Lower lobe of right lung (tissue), 2 donors: Measurements from ENCODE around the gene SERPINI1. TPM values are rescaled to one million over a fixed set of nuclear protein-coding genes. Genes with fewer than 3 reads are reported as not detected.

ENCODE experiments used
- ATAC-seq, 2 donors: fragments of 200-7000 bp; cut with Tn5 transposase; one replicate each; pipeline ENCODE4 v1.9.1; 2020 to 2022; ENCODE audit warnings: mild to moderate bottlenecking in 2 of 2, moderate library complexity in 2 of 2
- DNase-seq: peaks from one replicate; pipeline ENCODE4 v3.0.0-alpha.2; 2020
- H3K27ac ChIP-seq: fragments of 200-600 bp; one replicate; pipeline ENCODE4 v1.8.0; 2022
- H3K27me3 ChIP-seq: fragments of 200-600 bp; one replicate; pipeline ENCODE4 v1.8.0; 2022; ENCODE audit warnings: low read depth
- H3K36me3 ChIP-seq: fragments of 200-600 bp; one replicate; pipeline ENCODE4 v1.8.0; 2022; ENCODE audit warnings: mild to moderate bottlenecking
- H3K4me1 ChIP-seq: fragments of 200-600 bp; one replicate; pipeline ENCODE4 v1.8.0; 2022
- H3K4me3 ChIP-seq: fragments of 200-600 bp; one replicate; pipeline ENCODE4 v1.8.0; 2022; ENCODE audit warnings: mild to moderate bottlenecking
- H3K9me3 ChIP-seq: fragments of 200-600 bp; one replicate; pipeline ENCODE4 v1.8.0; 2022
- intact Hi-C: fragments of 100-400 bp; cut with DNase I; formaldehyde crosslinking; loops from one replicate; pipeline ENCODE4 v1.11.0; 2022
- total RNA-seq: library from RNA; stranded (reverse); fragmentation: NEBNext Ultra II Directional; extraction: Animal tissue kit (Norgen Biotek cat#: 25700); gene quantifications from one replicate; pipeline ENCODE4 v1.2.1, GENCODE V29; 2021
- TF ChIP-seq, protein P1 (sequence below): fragments of 200-600 bp; IDR thresholded peaks from one replicate; pipeline ENCODE4 v1.8.0; 2022; ENCODE audit warnings: antibody characterized with exemption, mild to moderate bottlenecking
- donor health status: DM: no; HTN: yes; CAD: no; lungs with severe emphysema.

SERPINI1 gene
- total RNA-seq, 1 donor from 2014 or later, result 6.7 TPM

DNA sequence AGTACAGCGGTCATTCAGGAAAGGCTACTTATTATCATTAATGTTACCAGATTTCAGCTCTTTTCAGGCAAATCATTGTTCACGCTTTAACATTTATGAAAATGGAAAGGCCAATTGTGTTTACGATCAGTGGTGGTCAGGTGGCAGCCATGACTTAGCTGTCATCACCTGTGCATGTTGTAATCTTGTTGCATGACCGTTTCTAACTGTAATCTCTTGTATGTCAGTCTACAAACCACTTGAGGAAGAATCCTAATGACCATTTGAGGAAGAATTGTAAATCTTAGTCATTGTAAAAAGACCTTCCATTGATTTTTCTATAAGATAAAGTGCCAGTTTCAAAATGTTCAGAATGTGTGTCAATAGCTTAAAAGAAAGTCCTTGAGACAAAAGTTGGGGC lies 100.4 kb downstream of the SERPINI1 start:
- ATAC-seq, result no peak

DNA sequence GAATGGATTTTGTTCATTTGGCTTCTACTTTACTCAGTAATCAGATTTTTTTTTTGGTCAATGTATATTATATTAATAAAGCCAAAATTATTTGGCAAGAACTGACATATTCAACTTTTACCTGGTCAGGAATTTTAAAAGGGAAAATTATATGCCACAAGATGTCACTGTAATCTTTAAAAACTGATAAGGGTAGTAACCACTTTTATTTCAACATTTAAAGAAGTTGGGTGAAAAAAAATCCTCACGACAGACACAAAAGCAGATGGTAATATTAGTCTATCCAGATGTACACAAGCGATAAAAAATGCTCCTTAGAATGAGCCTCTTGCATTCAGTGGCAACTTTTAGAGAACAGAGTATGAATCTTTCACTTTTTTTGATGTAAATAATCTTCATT lies 101.9 kb downstream of the SERPINI1 start:
- Histone ChIP-seq H3K4me1 (no peaks in the 10 kb centered on the region), H3K4me3 (no peak overlapping the region), H3K9me3 (no peaks in the 10 kb centered on the region), H3K36me3 (no peaks in the 10 kb centered on the region), H3K27me3 (no peaks in the 10 kb centered on the region), H3K27ac (no peak overlapping the region)
- TF ChIP-seq, protein P1, sequence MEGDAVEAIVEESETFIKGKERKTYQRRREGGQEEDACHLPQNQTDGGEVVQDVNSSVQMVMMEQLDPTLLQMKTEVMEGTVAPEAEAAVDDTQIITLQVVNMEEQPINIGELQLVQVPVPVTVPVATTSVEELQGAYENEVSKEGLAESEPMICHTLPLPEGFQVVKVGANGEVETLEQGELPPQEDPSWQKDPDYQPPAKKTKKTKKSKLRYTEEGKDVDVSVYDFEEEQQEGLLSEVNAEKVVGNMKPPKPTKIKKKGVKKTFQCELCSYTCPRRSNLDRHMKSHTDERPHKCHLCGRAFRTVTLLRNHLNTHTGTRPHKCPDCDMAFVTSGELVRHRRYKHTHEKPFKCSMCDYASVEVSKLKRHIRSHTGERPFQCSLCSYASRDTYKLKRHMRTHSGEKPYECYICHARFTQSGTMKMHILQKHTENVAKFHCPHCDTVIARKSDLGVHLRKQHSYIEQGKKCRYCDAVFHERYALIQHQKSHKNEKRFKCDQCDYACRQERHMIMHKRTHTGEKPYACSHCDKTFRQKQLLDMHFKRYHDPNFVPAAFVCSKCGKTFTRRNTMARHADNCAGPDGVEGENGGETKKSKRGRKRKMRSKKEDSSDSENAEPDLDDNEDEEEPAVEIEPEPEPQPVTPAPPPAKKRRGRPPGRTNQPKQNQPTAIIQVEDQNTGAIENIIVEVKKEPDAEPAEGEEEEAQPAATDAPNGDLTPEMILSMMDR, result no peak
- no peak for DNase-seq
- intact Hi-C loops, result no loop called here
- no peak for ATAC-seq

More for the DNA sequence above, 100.4 kb downstream of the SERPINI1 start:
- Histone ChIP-seq H3K4me3 (no peak overlapping the region), H3K4me1 (no peaks in the 10 kb centered on the region), H3K36me3 (no peaks in the 10 kb centered on the region), H3K27me3 (no peaks in the 10 kb centered on the region), H3K27ac (no peak overlapping the region), H3K9me3 (no peaks in the 10 kb centered on the region)
- DNase-seq, result no peak
- TF ChIP-seq, protein P1, result no peak
- intact Hi-C loops, result no loop called here

DNA sequence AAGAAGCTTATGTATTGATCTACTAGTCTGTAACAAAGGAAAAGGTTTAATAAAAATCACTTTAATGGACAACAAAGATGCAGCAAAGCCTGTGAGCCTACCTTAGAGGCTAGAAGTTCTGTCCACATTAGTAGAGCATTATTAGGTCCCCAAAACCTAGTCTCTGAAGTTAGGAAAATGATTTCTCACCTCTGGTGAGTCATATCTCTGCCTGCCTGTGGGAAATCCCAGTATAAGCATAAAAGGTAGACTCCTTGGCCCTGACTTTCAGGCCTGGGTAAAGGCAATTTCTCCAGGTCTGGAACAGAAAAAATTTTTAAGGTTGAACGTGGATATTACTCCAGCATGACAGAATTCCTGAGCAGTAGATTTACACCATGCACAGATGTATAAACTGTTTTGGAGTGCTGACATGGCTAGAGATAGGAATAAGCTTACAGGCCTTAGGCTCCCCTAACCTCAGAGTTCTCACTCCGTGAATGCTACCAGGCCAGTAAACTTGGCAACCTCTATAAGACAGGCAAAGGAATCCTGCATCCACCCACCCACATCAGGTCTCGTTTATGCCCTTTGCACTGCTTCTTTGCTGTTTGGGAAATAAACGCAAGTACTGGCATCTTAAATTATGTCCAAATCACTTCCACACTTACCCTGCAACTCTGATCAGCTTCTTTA lies 104.1 kb downstream of the SERPINI1 start:
- DNase-seq (no peak), ATAC-seq (no peak)
- no peaks in the 10 kb centered on the region for H3K27me3 ChIP-seq
- H3K4me1 ChIP-seq, result no peaks in the 10 kb centered on the region
- intact Hi-C loops, result no loop called here
- no peaks in the 10 kb centered on the region for H3K36me3 ChIP-seq
- H3K27ac ChIP-seq, result no peak overlapping the region
- no peak overlapping the region for H3K4me3 ChIP-seq
- H3K9me3 ChIP-seq, result no peaks in the 10 kb centered on the region
- TF ChIP-seq, protein P1, result no peak

DNA sequence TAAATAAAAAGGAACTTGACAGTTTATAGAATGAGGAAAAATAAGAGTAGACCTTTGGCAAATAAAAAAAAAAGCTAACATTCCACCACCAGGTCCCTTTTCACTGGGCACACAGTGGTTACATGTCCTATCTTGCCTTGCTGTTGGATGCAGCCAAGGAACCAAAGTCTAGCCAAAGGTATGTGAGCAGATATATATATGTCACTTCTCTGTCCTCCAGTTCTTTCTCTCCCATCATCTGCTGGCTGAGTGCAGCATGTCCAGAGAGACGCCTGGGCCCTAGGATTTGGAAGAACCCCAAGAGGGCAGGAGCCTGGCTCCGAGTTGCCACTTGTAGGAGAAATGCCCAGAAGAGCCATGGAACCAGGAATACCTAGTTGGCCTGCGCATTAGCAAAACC lies 104.7 kb downstream of the SERPINI1 start:
- no peak overlapping the region for H3K4me3 ChIP-seq
- no peak for ATAC-seq
- TF ChIP-seq, protein P1, result no peak
- DNase-seq, result no peak
- H3K27ac ChIP-seq, result no peak overlapping the region
- no peaks in the 10 kb centered on the region for H3K36me3 ChIP-seq
- H3K4me1 ChIP-seq, result no peaks in the 10 kb centered on the region
- H3K27me3 ChIP-seq, result no peaks in the 10 kb centered on the region
- no peaks in the 10 kb centered on the region for H3K9me3 ChIP-seq
- intact Hi-C loops, result no loop called here

DNA sequence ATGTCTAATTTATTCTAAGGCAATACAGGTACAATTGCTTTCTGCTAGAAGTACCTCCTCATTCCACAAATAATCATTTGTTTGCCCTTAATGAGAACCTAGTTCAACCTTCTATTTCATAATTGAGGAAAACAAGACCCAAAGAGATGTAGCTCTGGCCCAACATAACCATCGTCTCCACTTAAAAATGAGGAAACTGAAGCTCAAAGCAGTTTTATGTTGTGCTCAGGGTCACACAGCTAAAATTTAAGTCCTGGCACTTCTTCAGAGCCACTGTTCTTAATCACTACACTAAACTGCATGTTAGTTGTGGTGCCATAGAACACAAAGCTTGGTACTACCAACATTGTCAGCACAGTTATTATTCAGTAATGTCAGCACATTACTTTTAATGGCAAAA lies 108.0 kb downstream of the SERPINI1 start:
- DNase-seq (no peak), ATAC-seq (no peak)
- intact Hi-C loops, result no loop called here
- no peaks in the 10 kb centered on the region for H3K27me3 ChIP-seq
- no peaks in the 10 kb centered on the region for H3K9me3 ChIP-seq
- no peak overlapping the region for H3K27ac ChIP-seq
- no peaks in the 10 kb centered on the region for H3K4me1 ChIP-seq
- H3K36me3 ChIP-seq, result no peaks in the 10 kb centered on the region
- TF ChIP-seq, protein P1, result no peak
- no peak overlapping the region for H3K4me3 ChIP-seq
